ENCODE data around the gene GNAO1. TPM values are rescaled to one million over a fixed set of nuclear protein-coding genes. Genes with fewer than 3 reads are reported as not detected.

The GNAO1 gene
- total and polyA plus RNA-seq, 2 donors (not counting 1 experiment from before 2014, with no cell fraction given), result 0.13 to 5.1 TPM

GRCh38 chr16:56263711-56264608 lies 72.7 kb downstream of the GNAO1 start:
- Mint-ChIP-seq H3K9me3 (ENCODE audit: insufficient read depth) (no peaks in the 10 kb centered on the region), H3K27me3 (peaks cover 18% of the 10 kb centered on the region), H3K4me1 (peaks cover 5% of the 10 kb centered on the region), H3K27ac (no peak overlapping the region), H3K4me3 (no peak overlapping the region)
- ChIA-PET POLR2A (no interaction called here), CTCF (interaction anchor here (0.6 kb wide), 1 partner anchor 52 kb away, joined by 3 read pairs; no protein-coding TSS in a partner anchor)
- no peaks in the 10 kb centered on the region for H3K79me2 ChIP-seq (ENCODE audit: control insufficient read depth, insufficient read depth, low read length)
- WGBS (ENCODE audit: insufficient coverage), result 82% methylated on average over 6 of the region's 11 CpGs
- no peaks in the 10 kb centered on the region for H4K20me1 ChIP-seq (ENCODE audit: control insufficient read depth, insufficient read depth, low read length, poor library complexity, severe bottlenecking)
- no peak overlapping the region for H3K4me2 ChIP-seq (replicated peaks; ENCODE audit: low read depth, low read length, poor library complexity, severe bottlenecking)
- H2AFZ ChIP-seq (ENCODE audit: insufficient read depth, low read depth, low read length, poor library complexity, severe bottlenecking), result no peak overlapping the region
- no peaks in the 10 kb centered on the region for H3K9me3 ChIP-seq (ENCODE audit: control extremely low read depth in 1 of 3, control insufficient read depth in 2 of 3, insufficient read depth in 1 of 3, low read length in 2 of 3)
- no peak for TF ChIP-seq CTCF (IDR thresholded peaks at IDR 0.05)
- no peak for TF ChIP-seq EZH2 (IDR thresholded peaks at IDR 0.05; ENCODE audit: borderline replicate concordance, insufficient read depth, low read depth, low read length, poor library complexity, severe bottlenecking)
- no peak overlapping the region for H3K9ac ChIP-seq (ENCODE audit: low read length)
- ATAC-seq (ENCODE audit: low read depth) (no peak), DNase-seq (no peak)
- H3K36me3 ChIP-seq (replicated peaks in 1 of 2; ENCODE audit: control extremely low read depth in 1 of 2, control insufficient read depth in 1 of 2, extremely low read depth in 1 of 2, insufficient read depth in 2 of 2, low read length in 1 of 2), result no peaks in the 10 kb centered on the region
- intact Hi-C loops (cut with micrococcal nuclease), result no loop called here
- peaks cover 0 to 5% of the 10 kb centered on the region in 2 donors for H3K4me1 ChIP-seq (ENCODE audit: control insufficient read depth in 2 of 2, insufficient read depth in 2 of 2, low read length in 2 of 2)
- no peak overlapping the region for H3K4me3 ChIP-seq (ENCODE audit: control extremely low read depth in 1 of 5, extremely low read depth in 1 of 5, insufficient read depth in 1 of 5, low read depth in 2 of 5, low read length in 4 of 5)
- H3K27me3 ChIP-seq (replicated peaks in 1 of 4; ENCODE audit: control extremely low read depth in 1 of 4, control insufficient read depth in 3 of 4, insufficient read depth in 4 of 4, low read length in 3 of 4), result peaks cover 0 to under 1% (median 0%) of the 10 kb centered on the region in 4 experiments
- H3K27ac ChIP-seq (ENCODE audit: low read length in 2 of 2), result no peak overlapping the region

- CTCF ChIA-PET, result no interaction called here
- no peaks in the 10 kb centered on the region for H4K20me1 ChIP-seq (ENCODE audit: control insufficient read depth, insufficient read depth, low read length, poor library complexity, severe bottlenecking)
- no peak overlapping the region for H3K4me2 ChIP-seq (replicated peaks; ENCODE audit: low read depth, low read length, poor library complexity, severe bottlenecking)
- no peak for TF ChIP-seq CTCF (IDR thresholded peaks at IDR 0.05)
- TF ChIP-seq EZH2 (IDR thresholded peaks at IDR 0.05; ENCODE audit: borderline replicate concordance, insufficient read depth, low read depth, low read length, poor library complexity, severe bottlenecking), result no peak
- no peaks in the 10 kb centered on the region for H3K36me3 ChIP-seq (replicated peaks in 1 of 2; ENCODE audit: control extremely low read depth in 1 of 2, control insufficient read depth in 1 of 2, extremely low read depth in 1 of 2, insufficient read depth in 2 of 2, low read length in 1 of 2)
- peaks cover 22% of the 10 kb centered on the region for H3K27me3 Mint-ChIP-seq
- no peaks in the 10 kb centered on the region for H3K27me3 ChIP-seq (replicated peaks in 1 of 4; ENCODE audit: control extremely low read depth in 1 of 4, control insufficient read depth in 3 of 4, insufficient read depth in 4 of 4, low read length in 3 of 4)
- H3K9me3 Mint-ChIP-seq (ENCODE audit: insufficient read depth), result no peaks in the 10 kb centered on the region
- no CpG with 5 or more reads among the region's 2 CpGs for WGBS (ENCODE audit: insufficient coverage)
- no peak overlapping the region for H2AFZ ChIP-seq (ENCODE audit: insufficient read depth, low read depth, low read length, poor library complexity, severe bottlenecking)
- H3K4me1 ChIP-seq (ENCODE audit: control insufficient read depth in 2 of 2, insufficient read depth in 2 of 2, low read length in 2 of 2), result peaks cover 0 to 5% of the 10 kb centered on the region in 2 donors
- ATAC-seq (ENCODE audit: low read depth) (no peak), DNase-seq (no peak)
- intact Hi-C loops (cut with micrococcal nuclease), result no loop called here
- H3K9ac ChIP-seq (ENCODE audit: low read length), result no peak overlapping the region
- no peak overlapping the region for H3K4me3 ChIP-seq (ENCODE audit: control extremely low read depth in 1 of 5, extremely low read depth in 1 of 5, insufficient read depth in 1 of 5, low read depth in 2 of 5, low read length in 4 of 5)
- H3K9me3 ChIP-seq (ENCODE audit: control extremely low read depth in 1 of 3, control insufficient read depth in 2 of 3, insufficient read depth in 1 of 3, low read length in 2 of 3), result no peaks in the 10 kb centered on the region
- no peak overlapping the region for H3K27ac ChIP-seq (ENCODE audit: low read length in 2 of 2)
- POLR2A ChIA-PET, result no interaction called here
- no peak overlapping the region for H3K27ac Mint-ChIP-seq
- H3K4me3 Mint-ChIP-seq, result no peak overlapping the region
- H3K79me2 ChIP-seq (ENCODE audit: control insufficient read depth, insufficient read depth, low read length), result no peaks in the 10 kb centered on the region
- H3K4me1 Mint-ChIP-seq, result peaks cover 5% of the 10 kb centered on the region
These were observed 73.3 kb downstream of the GNAO1 start for GRCh38 chr16:56264609-56264972.

All from B cell (primary cell).